OCI-LY1 (cell line): ENCODE measurements around the gene SELENOH.

Experiments
- H2AFZ ChIP-seq: fragments of 200-600 bp; sonication (generic), shearing (Covaris generic); 2 replicates; pipeline ENCODE4 v1.6.0; 2014; ENCODE audit warnings: antibody characterized with exemption, mild to moderate bottlenecking, low read length
- H3F3A ChIP-seq: fragments of 200-600 bp; sonication (generic), shearing (Covaris generic); 2 replicates; pipeline ENCODE4 v1.6.0; 2014; ENCODE audit warnings: mild to moderate bottlenecking, antibody characterized with exemption, low read length, moderate library complexity; ENCODE audit not compliant: insufficient read depth
- H3K27ac ChIP-seq: fragments of 200-600 bp; sonication (generic); 2 replicates; pipeline ENCODE4 v1.5.1; 2014; ENCODE audit warnings: low read length, mixed run types, mild to moderate bottlenecking, low read depth; ENCODE audit not compliant: poor library complexity, severe bottlenecking
- H3K27me3 ChIP-seq: fragments of 200-600 bp; sonication (generic); 2 replicates; pipeline ENCODE4 v1.6.0; 2014; ENCODE audit warnings: antibody characterized with exemption, mild to moderate bottlenecking, low read length, moderate library complexity; ENCODE audit not compliant: insufficient read depth
- H3K36me3 ChIP-seq: fragments of 200-600 bp; sonication (generic); 2 replicates; pipeline ENCODE4 v1.6.1; 2014; ENCODE audit warnings: mild to moderate bottlenecking, antibody characterized with exemption, low read length, moderate library complexity, mixed read lengths; ENCODE audit not compliant: insufficient read depth
- H3K4me1 ChIP-seq: fragments of 200-600 bp; sonication (generic); 2 replicates; pipeline ENCODE4 v1.5.1; 2014; ENCODE audit warnings: mild to moderate bottlenecking, low read length, moderate library complexity; ENCODE audit not compliant: insufficient read depth, severe bottlenecking
- H3K4me2 ChIP-seq: fragments of 200-600 bp; sonication (generic), shearing (Covaris generic); 2 replicates; pipeline ENCODE4 v1.6.1; 2014; ENCODE audit warnings: low read length
- H3K4me3 ChIP-seq: fragments of 200-600 bp; sonication (generic); 2 replicates; pipeline ENCODE4 v1.5.1; 2014; ENCODE audit warnings: low read length, low read depth, mild to moderate bottlenecking, mixed read lengths; ENCODE audit not compliant: poor library complexity, severe bottlenecking
- H3K79me2 ChIP-seq: fragments of 200-600 bp; shearing (Covaris generic); 2 replicates; pipeline ENCODE4 v1.6.1; 2016; ENCODE audit warnings: mixed run types, low read length, mixed read lengths; ENCODE audit not compliant: insufficient read depth
- H3K9ac ChIP-seq: fragments of 200-600 bp; sonication (generic), shearing (Covaris generic); 2 replicates; pipeline ENCODE4 v1.6.1; 2014; ENCODE audit warnings: mild to moderate bottlenecking, low read length, mixed read lengths
- H3K9me2 ChIP-seq: fragments of 200-600 bp; sonication (generic), shearing (Covaris generic); 2 replicates; pipeline ENCODE4 v1.6.1; 2014; ENCODE audit warnings: low read depth, mild to moderate bottlenecking, low read length, mixed read lengths
- H3K9me3 ChIP-seq: fragments of 200-600 bp; shearing (Covaris generic); 2 replicates; pipeline ENCODE4 v1.6.1; 2014; ENCODE audit warnings: low read length, mixed read lengths
- H4K20me1 ChIP-seq: fragments of 200-600 bp; sonication (generic), shearing (Covaris generic); 2 replicates; pipeline ENCODE4 v1.6.0; 2016; ENCODE audit warnings: mild to moderate bottlenecking, low read length; ENCODE audit not compliant: insufficient read depth
- CTCF ChIP-seq: fragments of 200-600 bp; sonication (generic), shearing (Covaris generic); IDR thresholded peaks from 2 replicates; pipeline ENCODE4 v1.5.1; 2017; ENCODE audit warnings: mild to moderate bottlenecking, antibody characterized with exemption, low read length, moderate library complexity, mixed read lengths
- EZH2 ChIP-seq: fragments of 200-600 bp; sonication (generic), shearing (Covaris generic); IDR thresholded peaks from 2 replicates; pipeline ENCODE4 v1.8.0; 2017; ENCODE audit warnings: borderline replicate concordance, mixed run types, mild to moderate bottlenecking, antibody characterized with exemption, low read length, moderate library complexity, mixed read lengths

Gene SELENOH

DNA sequence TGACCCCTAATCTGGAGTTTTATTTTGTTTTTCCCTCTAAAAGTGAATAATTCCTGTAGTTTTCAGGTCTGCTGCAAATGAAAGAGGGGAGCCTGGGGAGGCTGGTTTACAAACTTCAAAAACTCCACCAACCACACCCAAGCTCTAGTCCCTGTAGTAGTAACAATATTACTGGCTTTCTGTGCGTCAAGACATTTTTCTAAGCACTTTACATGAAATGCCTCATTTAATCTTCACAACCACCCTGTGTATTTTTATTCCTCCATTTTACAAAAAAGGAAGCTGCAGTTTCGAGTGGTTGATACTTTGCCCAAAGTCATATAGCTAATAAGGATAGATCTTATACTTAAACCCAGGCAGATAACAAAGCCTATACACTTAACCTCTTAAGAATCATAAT lies 43.8 kb downstream of the SELENOH start:
- no peaks in the 10 kb centered on the region for H4K20me1 ChIP-seq
- H2AFZ ChIP-seq, result no peak overlapping the region
- H3K4me1 ChIP-seq, result no peaks in the 10 kb centered on the region
- no peak overlapping the region for H3K4me2 ChIP-seq
- no peaks in the 10 kb centered on the region for H3K36me3 ChIP-seq
- H3F3A ChIP-seq, result no peaks in the 10 kb centered on the region
- H3K9me3 ChIP-seq, result no peaks in the 10 kb centered on the region
- H3K27me3 ChIP-seq, result no peaks in the 10 kb centered on the region
- TF ChIP-seq EZH2 (no peak), CTCF (no peak)
- no peak overlapping the region for H3K9ac ChIP-seq
- H3K4me3 ChIP-seq, result no peak overlapping the region
- no peaks in the 10 kb centered on the region for H3K9me2 ChIP-seq
- no peaks in the 10 kb centered on the region for H3K79me2 ChIP-seq
- no peak overlapping the region for H3K27ac ChIP-seq

- TF ChIP-seq CTCF (no peak), EZH2 (no peak)
- Histone ChIP-seq H4K20me1 (no peaks in the 10 kb centered on the region), H3K36me3 (no peaks in the 10 kb centered on the region), H3K79me2 (no peaks in the 10 kb centered on the region), H3K4me1 (no peaks in the 10 kb centered on the region), H3K9me2 (no peaks in the 10 kb centered on the region), H3K27me3 (no peaks in the 10 kb centered on the region), H3K9ac (no peak overlapping the region), H3K4me3 (no peak overlapping the region), H2AFZ (no peak overlapping the region), H3K9me3 (no peaks in the 10 kb centered on the region), H3K4me2 (no peak overlapping the region), H3F3A (no peaks in the 10 kb centered on the region), H3K27ac (no peak overlapping the region)
Measured at GRCh38 chr11:57786436-57786835, 45.1 kb downstream of the SELENOH start.

- no peak for TF ChIP-seq EZH2
- TF ChIP-seq CTCF, result no peak
- Histone ChIP-seq H3K4me1 (no peaks in the 10 kb centered on the region), H3K27ac (no peak overlapping the region), H3K79me2 (no peaks in the 10 kb centered on the region), H4K20me1 (no peaks in the 10 kb centered on the region), H3K4me2 (no peak overlapping the region), H3F3A (no peaks in the 10 kb centered on the region), H3K4me3 (no peak overlapping the region), H3K27me3 (no peaks in the 10 kb centered on the region), H3K9me2 (no peaks in the 10 kb centered on the region), H3K9ac (no peak overlapping the region), H3K9me3 (no peaks in the 10 kb centered on the region), H3K36me3 (no peaks in the 10 kb centered on the region), H2AFZ (no peak overlapping the region)
Measured at GRCh38 chr11:57787006-57787604, 45.8 kb downstream of the SELENOH start.
